ENCODE measurements around the gene DTX4.

DNA sequence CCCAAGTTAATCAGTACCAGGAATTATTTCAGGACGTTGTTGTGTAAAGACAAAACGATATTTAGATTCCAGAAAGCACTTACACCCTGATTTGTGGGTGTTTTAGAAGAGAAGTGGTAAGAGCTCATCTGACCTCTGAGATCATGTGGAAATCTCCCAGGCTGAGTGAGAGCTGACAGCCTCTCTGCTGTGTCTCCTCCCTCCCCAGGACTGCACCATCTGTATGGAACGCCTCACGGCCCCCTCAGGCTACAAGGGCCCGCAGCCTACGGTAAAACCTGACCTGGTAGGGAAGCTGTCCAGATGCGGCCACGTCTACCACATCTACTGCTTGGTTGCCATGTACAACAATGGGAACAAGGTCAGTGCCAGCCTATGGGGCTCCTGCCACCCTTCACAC is 20.0 kb downstream of the DTX4 start:
- TF ChIP-seq, protein P1, sequence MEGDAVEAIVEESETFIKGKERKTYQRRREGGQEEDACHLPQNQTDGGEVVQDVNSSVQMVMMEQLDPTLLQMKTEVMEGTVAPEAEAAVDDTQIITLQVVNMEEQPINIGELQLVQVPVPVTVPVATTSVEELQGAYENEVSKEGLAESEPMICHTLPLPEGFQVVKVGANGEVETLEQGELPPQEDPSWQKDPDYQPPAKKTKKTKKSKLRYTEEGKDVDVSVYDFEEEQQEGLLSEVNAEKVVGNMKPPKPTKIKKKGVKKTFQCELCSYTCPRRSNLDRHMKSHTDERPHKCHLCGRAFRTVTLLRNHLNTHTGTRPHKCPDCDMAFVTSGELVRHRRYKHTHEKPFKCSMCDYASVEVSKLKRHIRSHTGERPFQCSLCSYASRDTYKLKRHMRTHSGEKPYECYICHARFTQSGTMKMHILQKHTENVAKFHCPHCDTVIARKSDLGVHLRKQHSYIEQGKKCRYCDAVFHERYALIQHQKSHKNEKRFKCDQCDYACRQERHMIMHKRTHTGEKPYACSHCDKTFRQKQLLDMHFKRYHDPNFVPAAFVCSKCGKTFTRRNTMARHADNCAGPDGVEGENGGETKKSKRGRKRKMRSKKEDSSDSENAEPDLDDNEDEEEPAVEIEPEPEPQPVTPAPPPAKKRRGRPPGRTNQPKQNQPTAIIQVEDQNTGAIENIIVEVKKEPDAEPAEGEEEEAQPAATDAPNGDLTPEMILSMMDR (IDR thresholded peaks at IDR 0.05; ENCODE audit: insufficient read depth, low read length, poor library complexity, severe bottlenecking), result no peak
- no peak for TF ChIP-seq EZH2phosphoT487 (conservative IDR thresholded peaks at IDR 0.05; ENCODE audit: low read length)

Measured in SU-DHL-6 (cell line).